Hippocampal formation (tissue), 2 donors: ENCODE measurements around the gene MYO16.

Experiments used
- DNase-seq, 2 donors: peaks; one replicate each; lab custom pipeline; 2025; lab: John Stamatoyannopoulos, UW

The MYO16 gene

GRCh38 chr13:108932196-108932595, 302.8 kb downstream of the MYO16 start:
- DNase-seq = no peak

- no peak for DNase-seq
These were observed 303.6 kb downstream of the MYO16 start for GRCh38 chr13:108933061-108933460.

DNA sequence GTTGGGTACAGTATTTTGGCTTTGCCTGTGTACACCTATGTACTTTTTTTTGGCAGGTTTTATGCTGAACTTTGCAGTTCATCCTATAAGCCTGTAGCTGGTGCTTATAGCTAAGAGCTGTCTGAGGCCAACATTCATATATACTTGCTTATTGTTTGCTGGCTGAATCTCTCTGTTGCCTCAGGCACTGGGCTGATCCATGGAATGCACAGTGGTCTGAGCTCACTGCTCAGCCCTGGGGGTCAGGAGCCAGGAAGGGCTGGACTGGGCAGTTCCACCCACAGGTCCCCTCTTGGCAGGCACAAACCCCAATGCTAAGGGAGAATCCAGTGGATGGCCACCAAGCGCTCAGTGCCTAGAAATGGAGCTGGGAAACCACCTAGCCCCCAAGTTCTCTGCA, 308.7 kb downstream of the MYO16 start:
- DNase-seq = no peak

DNA sequence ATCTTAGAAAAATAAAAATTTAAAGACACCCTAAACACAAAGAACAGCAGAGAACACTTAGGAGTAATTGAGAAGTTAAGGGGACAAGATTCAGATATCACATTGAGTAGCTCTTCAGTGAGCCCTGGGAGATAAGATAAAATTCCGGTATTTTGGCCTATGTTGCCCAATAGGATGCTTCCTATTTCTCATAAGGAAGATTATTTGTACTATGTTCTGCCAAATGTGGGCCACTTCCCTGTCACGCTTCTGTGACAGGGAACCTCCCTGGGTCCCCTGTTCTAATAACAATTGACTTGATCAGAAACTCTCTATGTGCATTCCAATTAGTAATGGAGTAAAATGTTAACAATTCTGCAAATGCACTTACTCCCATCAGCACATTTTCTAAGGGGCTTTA, 310.7 kb downstream of the MYO16 start:
- no peak for DNase-seq

- no peak for DNase-seq
These were observed 314.4 kb downstream of the MYO16 start for GRCh38 chr13:108943842-108944241.

DNA sequence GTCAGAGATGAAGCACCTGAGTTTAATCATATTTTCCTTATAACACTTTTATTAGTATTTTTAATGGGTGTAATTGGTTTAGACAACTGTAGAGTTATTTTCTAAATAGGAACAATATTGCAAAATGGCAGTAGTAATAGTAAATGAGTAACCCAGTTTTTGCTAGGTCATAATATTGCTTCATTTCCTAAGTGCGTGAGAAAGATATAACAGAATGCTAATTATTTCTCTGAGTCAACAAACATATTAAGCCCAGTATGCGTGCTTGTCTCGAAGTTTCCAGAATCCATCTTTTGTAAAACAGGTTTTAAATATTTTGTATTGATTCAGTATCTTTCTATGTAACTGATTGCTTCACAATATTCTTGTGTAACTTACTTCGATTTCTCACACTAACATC, 315.3 kb downstream of the MYO16 start:
- DNase-seq = no peak

GRCh38 chr13:108947551-108948030, 318.2 kb downstream of the MYO16 start:
- no peak for DNase-seq

- DNase-seq = no peak
These were observed 318.9 kb downstream of the MYO16 start for GRCh38 chr13:108948251-108948671.

- no peak for DNase-seq
These were observed 321.1 kb downstream of the MYO16 start for GRCh38 chr13:108950333-108951010.

GRCh38 chr13:108955741-108956140, 326.3 kb downstream of the MYO16 start:
- no peak for DNase-seq

DNA sequence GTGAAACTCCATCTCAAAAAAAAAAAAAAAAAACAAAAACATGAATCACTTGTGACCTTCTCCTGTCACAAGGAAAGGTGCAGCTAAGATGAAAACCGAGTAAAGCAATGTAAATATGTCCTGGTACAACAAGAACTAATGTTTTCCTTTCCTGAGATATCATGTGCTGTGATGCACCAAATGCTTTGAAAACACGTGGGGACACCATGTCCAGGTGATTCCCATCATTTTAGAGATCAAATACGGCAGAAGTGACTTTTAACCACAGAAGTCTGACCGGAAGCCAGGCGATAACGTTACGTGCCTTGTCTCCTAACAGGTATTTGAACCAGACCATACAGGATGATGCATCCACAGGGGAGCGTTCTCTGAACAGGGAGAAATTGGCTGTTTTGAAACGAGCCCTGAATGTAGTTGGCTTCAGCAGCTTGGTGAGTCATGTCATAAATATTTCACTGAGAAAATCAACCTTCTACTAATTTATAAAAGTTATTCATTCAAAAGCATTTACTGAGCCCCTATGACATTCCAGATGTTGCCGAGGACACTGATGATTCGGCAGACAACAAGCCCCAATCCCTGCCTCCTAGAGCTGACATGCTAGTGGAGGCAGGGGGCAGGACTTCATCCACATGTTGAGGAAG, 328.1 kb downstream of the MYO16 start:
- no peak for DNase-seq

GRCh38 chr13:108958013-108958376, 328.6 kb downstream of the MYO16 start:
- no peak for DNase-seq

DNA sequence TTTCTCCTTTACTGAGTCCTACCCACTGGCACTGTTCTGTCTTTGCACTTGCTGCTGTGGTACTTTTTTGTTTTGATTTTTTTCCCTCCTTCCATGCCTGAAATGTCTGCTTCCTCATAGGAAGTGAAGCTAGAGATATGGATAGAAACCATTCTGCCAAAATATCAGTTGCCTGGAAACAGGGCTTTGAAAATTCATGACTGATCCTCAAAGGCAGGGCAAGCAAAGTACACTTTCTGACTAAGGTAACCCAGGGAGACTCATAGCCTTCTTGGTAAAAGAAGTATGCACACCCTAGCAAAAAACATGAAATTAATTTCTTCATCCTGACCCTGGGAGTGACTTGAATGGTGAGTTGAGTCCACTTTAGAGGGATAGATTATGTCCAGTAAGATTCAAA, 329.8 kb downstream of the MYO16 start:
- no peak for DNase-seq

- DNase-seq = no peak
These were observed 330.6 kb downstream of the MYO16 start for GRCh38 chr13:108960006-108960405.

DNA sequence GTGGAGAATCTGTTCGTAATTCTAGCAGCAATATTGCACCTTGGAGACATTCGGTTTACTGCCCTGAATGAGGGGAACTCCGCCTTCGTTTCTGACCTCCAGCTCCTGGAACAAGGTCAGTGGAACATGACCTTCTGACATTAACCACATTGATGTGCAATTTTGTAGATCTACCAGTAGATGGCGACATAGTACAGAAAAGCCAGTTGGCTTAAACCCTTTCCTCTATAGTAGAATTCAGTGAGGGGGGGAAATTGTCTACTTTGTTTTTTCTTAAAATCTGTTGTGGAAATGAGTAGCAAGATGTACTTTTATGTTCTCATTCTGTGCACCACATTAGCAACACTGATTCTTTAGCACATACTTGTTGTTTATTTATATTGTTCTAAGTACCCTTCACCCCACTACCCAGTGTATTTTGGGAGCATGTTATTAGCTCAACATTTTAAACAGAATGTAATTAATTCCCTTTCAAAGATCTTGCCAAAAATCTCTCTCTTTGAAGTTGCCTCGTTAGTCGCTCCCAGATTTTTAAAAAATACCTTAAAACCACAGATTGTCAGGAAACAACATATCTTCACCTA, 332.2 kb downstream of the MYO16 start:
- peak in 1 of 2 donors; percentile 73 for DNase-seq

DNA sequence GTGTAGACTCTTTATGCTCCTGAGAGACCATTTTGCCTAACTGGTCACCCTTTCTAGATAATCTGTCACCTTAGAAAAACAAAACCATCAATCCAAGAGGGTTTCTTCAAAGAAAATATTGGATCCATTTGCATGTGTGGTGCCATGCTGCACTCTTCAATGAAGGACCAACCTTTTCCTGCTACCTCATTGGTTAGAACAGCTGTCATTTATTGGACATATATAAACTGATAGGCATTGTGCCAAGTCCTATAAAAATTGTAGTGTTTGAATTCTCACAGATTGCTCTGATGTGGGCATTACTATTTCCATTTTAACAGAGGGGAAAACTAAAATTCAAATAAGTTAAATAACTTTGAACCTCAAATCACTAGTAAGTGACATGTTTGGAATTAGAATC, 333.2 kb downstream of the MYO16 start:
- no peak for DNase-seq

- no peak for DNase-seq
These were observed 333.9 kb downstream of the MYO16 start for GRCh38 chr13:108963276-108963810.

DNA sequence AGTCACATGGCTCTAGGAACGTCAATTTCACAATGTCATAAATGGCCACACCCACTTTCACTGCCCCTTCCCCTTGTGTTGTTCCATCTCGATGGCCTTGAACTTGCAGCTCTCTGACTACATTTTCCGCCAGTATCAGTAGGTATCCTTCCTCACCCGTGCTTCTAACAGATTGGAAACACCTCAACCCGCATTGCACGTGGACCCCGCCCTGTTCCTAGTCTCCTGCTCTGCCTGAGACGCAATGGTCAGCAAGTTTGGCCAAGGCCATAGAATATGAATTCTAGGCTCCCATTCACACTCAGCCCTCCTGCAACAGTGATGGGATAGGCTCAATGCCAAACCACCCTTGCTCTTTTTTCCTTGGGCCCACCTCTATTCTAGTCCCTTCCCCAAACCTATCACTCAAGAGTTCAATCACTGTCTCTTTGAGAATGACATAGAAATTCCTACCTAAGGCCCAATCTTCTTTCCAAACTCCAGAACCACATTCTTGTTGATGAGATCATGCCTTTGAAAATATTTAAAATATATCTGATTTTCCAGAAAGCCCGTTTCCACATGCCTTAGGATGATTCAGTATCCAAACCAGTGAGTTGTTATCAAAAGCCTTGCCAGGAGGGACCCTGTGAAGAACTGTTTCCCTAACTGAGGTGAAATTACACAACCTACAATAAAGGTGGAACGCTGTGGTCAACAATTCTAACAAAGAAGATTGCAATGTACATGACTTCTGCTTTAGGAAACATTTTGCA, 334.6 kb downstream of the MYO16 start:
- DNase-seq = no peak

GRCh38 chr13:108964606-108965005, 335.2 kb downstream of the MYO16 start:
- no peak for DNase-seq

GRCh38 chr13:108967371-108967770, 338.0 kb downstream of the MYO16 start:
- DNase-seq = no peak

GRCh38 chr13:108968566-108968965, 339.2 kb downstream of the MYO16 start:
- DNase-seq = no peak

- no peak for DNase-seq
These were observed 345.3 kb downstream of the MYO16 start for GRCh38 chr13:108974686-108975085.
